DMS79 (cell line): ENCODE measurements around the gene ING2.
"Not testable (repeated sequence)": the region's sequence is repeated elsewhere in the genome, so short reads cannot be mapped to it uniquely, and the experiment has no call there.

Experiments used
- DNase-seq: peaks from one replicate; lab custom pipeline; 2025; lab: John Stamatoyannopoulos, UW

The ING2 gene

DNA sequence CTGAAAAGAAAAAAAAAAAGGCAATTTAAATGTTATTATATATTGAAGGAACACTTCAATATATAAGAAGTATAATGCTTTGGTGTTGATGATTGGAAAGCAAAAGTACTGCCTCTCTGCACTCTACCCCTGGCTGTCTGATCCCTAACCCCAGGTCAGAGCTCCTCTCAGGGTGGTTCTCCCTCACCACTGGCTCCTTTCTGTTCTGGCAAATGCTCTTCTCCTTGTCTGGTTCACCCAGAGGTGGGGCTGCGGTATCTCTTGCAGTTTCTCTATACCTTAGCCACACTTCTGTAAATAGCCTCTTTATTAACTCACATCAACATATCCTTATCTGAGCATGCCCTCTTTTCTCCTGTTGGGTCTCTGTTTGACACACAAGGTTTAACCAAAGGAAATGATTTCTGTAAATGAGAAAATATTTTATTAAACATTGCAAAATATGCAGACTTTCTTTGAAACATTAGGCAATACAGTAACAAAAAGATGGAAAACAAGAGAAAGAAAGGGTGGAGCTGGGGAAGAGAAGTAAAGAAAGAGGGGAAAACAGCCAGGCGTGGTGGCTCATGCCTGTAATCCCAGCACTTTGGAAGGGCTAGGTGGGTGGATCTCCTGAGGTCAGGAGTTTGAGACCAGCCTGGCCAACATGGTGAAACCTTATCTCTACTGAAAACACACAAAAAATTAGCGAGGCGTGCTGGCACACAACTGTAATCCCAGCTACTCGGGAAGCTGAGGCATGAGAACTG, 45.7 kb downstream of the ING2 start:
- no peak for DNase-seq

DNA sequence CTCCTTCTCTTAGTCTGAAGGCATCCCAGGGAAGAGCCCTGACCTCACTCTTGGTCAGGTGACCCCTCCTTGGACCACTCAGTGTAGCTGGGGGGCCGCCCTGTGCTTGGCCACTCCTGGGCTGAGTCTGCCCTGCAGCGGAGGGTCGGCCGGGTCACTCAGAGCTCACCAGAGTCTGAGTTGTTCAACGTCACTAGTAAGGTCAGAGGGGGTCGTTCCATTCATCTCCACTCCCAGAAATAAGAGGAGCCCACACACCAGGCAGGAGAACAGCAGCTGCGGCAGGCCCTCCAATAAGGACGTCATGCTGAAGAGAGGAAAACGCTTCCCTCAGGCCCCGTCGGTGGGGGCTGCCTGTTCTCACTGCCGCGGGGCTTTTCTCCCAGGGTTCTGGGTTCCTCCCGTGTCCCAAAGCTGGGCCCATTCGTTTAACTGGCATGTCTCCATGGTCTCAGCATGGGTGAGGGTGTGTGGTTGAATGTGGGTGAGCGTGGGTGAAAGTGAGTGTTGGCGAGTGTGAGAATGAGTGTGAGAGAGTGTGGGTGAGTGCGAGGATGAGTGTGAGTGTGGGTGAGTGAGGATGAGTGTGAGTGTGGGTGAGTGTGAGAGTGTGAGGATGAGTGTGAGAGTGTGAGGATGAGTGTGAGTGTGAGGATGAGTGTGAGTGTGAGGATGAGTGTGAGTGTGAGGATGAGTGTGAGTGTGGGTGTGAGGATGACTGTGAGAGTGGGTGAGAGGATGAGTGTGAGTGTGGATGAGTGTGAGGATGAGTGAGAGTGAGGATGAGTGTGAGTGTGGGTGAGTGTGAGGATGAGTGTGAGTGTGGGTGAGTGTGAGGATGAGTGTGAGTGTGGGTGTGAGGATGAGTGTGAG, 47.7 kb downstream of the ING2 start:
- DNase-seq: no peak

DNA sequence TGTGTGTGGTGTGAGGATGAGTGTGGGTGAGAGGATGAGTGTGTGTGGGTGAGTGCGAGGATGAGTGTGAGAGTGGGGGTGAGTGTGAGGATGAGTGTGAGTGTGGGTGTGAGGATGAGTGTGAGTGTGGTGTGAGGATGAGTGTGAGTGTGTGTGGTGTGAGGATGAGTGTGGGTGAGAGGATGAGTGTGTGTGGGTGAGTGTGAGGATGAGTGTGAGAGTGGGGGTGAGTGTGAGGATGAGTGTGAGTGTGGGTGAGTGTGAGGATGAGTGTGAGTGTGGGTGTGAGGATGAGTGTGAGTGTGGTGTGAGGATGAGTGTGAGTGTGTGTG, 48.3 kb downstream of the ING2 start:
- DNase-seq: not testable (repeated sequence)

DNA sequence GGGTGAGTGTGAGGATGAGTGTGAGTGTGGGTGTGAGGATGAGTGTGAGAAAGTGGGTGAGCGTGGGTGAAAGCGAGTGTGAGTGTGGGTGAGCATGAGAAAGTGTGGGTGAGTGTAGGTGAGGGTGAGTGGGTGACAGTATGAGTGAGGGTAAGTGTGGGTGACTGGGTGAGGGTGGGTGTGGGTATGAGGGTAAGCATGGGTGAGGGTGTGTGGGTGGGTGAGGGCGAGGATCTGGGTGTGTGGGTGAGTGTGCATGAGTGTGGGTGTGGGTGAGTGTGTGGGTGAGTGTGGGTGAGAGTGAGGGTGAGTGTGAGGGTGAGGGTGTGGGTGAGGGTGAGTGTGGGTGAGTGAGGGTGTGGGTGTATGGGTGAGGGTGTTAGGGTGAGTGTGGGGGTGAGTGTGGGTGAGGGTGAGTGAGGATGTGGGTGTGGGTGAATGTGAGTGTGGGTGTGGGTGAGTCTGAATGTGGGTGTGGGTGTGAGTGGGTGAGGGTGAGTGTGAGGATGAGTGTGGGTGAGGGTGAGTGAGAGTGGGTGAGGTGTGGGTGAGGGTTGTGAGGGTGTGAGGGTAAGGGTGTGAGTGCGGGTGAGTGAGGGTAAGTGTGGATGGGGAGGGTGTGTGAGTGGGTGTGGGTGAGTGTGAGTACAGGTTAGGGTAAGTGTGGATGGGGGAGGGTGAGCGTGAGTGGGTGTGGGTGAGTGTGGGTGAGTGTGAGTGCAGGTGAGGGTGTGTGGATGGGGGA, 48.9 kb downstream of the ING2 start:
- DNase-seq: no peak

DNA sequence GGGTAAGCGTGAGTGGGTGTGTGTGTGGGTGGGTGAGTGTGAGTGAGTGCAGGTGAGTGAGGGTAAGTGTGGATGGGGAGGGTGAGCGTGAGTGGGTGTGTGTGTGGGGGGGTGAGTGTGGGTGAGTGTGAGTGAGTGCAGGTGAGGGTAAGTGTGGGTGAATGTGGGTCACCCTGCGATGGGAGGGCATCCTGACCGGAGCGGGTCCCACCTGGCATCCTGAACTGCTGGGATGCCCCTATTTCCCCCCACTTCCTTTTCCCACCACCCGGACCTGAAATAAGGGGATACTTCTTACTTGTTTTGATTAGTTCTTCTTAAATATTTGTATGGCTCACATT, 49.5 kb downstream of the ING2 start:
- no peak for DNase-seq

DNA sequence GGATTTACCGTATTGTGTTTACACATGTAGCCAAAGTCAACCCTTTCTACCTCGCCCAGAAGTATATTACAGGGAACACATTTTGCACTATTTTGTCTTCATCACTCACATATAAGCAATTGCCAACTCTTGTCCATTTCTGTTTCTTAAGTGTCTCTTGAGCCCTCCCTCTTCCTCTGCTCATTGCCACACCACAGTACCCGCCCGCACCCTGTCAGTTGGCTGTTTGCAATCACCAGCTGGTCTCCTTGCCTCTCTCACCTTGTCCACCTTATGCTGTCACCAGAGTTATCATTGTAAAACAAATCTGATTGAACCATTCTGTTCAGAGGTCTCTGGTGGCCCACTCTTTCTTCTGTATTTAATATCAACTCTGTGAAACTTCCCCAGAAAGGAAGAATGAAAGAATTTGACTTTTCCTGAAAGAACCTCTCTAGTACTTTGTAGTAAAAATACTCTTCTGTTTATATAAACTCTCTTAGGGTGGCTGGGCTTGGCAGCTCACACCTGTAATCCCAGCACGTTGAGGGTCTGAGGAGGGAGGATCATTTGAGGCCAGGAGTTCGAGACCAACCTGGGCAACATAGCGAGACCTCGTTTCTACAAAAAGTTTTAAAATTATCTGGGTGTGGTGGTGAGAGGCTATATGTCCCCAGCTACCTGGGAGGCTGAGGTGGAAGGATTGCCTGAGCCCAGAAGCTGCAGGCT, 50.2 kb downstream of the ING2 start:
- DNase-seq: no peak

DNA sequence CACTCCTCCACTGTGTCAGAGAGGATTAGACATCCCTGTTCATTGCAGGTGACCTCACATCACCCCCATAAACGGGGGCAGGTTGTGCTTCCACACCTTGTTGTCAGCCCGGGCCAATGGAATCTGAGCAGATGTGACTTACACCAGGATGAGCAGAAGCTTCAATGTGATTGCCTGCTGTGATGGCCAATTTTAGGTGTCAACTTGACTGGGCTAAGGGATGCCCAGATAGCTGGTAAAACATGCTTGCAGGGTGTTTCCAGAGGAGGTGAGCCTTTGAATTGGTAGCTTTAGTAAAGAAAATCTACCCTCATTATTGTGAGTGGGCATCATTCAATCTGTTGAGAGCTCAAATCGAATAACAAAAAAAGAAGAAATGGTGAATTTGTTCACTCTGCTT, 52.1 kb downstream of the ING2 start:
- no peak for DNase-seq

DNA sequence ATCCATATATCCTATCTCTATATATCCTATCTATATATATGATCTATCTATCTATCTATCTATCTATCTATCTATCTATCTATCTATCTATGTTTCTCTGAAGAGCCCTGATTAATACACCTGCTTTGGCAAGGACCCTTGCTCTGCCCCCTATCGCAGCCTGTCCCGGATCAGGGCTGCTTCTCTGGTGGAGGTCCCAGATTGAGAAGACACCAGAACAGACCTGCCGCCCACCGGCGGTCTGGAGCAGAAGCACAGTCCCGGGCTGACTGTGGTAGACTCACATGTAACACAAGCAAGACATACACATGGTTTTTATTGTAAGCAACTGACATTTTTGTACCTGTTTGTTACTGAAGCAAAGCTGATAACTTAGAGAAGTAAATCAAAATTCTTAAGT, 52.8 kb downstream of the ING2 start:
- DNase-seq: no peak

DNA sequence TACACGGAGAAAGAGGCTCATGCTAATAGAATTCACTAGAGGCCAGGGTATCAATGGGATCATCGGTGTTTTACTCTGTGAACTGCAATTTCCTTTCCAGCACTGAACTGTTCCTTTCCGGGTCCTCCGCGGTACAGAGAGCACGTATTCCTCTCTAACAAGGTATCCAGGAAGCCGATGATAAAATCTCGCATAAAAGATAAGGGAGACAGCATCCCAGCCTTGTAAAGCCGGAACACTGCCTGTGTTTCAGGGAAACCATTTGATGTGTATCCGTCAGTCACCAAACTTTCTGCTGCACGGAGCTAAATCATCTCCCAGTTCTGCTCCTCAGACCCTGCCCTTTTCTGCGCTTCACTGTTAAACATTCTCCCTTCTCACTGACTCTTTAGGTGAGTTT, 54.0 kb downstream of the ING2 start:
- no peak for DNase-seq

DNA sequence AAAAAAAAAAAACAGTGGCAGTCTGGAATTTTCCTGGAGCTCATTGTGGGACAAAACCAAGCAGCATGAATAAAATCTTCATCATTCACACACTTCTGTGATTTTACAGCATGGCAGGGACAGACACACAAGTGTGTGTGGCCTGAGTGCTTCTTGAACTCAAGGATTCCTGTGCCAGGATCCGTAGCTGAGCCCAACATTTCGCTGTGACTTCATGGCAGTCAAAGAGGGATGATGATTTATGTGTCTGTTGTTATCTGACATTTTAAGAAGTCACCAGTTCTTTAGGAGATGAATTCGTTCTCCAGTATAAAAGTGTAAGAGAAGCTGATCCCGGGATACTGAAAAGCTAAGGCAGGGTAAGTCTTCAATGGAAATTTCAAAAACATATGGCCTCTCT, 57.0 kb downstream of the ING2 start:
- DNase-seq: no peak
